GM12872 (cell line): ENCODE results near the gene MEAK7.

Experiments used
- CTCF ChIP-seq: IDR thresholded peaks from 3 replicates; pipeline ENCODE4 v1.5.1; 2011; ENCODE audit warnings: low read depth, mild to moderate bottlenecking, low read length, moderate library complexity; ENCODE audit not compliant: insufficient read depth

Gene MEAK7

GRCh38 chr16:84464116-84464515 is 40.3 kb downstream of the MEAK7 start:
- no peak for TF ChIP-seq CTCF

GRCh38 chr16:84463221-84463620 is 41.2 kb downstream of the MEAK7 start:
- TF ChIP-seq CTCF: no peak

GRCh38 chr16:84462296-84463210 is 41.9 kb downstream of the MEAK7 start:
- TF ChIP-seq CTCF: no peak

GRCh38 chr16:84461413-84462295 is 42.8 kb downstream of the MEAK7 start:
- TF ChIP-seq CTCF: no peak

GRCh38 chr16:84461029-84461412 is 43.4 kb downstream of the MEAK7 start:
- TF ChIP-seq CTCF: no peak

GRCh38 chr16:84460406-84461028 is 43.9 kb downstream of the MEAK7 start:
- TF ChIP-seq CTCF: no peak

GRCh38 chr16:84459941-84460405 is 44.5 kb downstream of the MEAK7 start:
- no peak for TF ChIP-seq CTCF
